ENCODE data around the gene ALG14. TPM values are rescaled to one million over a fixed set of nuclear protein-coding genes. Genes with fewer than 3 reads are reported as not detected.

The ALG14 gene
- total RNA-seq, 2 experiments from 2014 or later: 2.5 to 2.9 TPM

DNA sequence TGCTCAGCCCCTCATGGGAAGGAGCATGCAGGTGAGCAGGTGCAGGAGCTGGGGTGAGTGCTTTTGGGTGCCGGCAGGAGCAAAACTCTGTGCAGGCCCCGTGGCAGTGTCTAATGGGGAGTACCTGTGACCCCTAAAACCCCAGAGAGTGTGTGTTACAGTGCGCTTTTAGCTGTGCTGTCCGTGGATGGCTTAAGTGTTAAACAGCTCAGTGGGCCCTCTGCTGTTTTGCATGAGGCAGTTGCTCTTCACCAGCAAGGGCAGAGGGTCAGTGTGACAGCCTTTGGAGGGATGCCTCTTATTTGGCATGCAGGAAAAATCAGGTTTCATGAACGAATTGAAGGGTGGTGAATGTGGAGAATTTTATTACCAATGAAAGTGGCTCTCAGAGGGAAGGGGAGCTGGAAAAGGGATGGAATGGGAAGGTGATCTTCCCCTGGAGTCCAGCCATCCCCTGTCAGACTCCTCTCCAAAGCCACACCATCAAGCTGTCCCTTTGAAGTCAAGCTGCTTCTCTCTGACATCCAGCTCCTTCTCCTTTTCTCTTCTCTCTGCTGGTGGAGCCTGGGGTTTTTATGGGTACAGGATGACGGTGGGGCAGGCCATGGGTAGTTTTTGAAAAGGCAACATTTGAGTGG is 17.0 kb upstream of the ALG14 start:
- Mint-ChIP-seq H3K27ac (no peak overlapping the region), H3K4me1 (ENCODE audit: low read depth) (no peaks in the 10 kb centered on the region), H3K9me3 (no peaks in the 10 kb centered on the region), H3K27me3 (peaks cover 10% of the 10 kb centered on the region), H3K36me3 (ENCODE audit: low read depth) (no peaks in the 10 kb centered on the region), H3K4me3 (no peak overlapping the region)
- ATAC-seq (no peak), DNase-seq (no peak)
- CTCF ChIA-PET: no interaction called here
- intact Hi-C loops (cut with micrococcal nuclease): no loop called here
- POLR2A ChIA-PET: no interaction called here
- TF ChIP-seq, protein P1, sequence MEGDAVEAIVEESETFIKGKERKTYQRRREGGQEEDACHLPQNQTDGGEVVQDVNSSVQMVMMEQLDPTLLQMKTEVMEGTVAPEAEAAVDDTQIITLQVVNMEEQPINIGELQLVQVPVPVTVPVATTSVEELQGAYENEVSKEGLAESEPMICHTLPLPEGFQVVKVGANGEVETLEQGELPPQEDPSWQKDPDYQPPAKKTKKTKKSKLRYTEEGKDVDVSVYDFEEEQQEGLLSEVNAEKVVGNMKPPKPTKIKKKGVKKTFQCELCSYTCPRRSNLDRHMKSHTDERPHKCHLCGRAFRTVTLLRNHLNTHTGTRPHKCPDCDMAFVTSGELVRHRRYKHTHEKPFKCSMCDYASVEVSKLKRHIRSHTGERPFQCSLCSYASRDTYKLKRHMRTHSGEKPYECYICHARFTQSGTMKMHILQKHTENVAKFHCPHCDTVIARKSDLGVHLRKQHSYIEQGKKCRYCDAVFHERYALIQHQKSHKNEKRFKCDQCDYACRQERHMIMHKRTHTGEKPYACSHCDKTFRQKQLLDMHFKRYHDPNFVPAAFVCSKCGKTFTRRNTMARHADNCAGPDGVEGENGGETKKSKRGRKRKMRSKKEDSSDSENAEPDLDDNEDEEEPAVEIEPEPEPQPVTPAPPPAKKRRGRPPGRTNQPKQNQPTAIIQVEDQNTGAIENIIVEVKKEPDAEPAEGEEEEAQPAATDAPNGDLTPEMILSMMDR (IDR thresholded peaks at IDR 0.05): no peak

DNA sequence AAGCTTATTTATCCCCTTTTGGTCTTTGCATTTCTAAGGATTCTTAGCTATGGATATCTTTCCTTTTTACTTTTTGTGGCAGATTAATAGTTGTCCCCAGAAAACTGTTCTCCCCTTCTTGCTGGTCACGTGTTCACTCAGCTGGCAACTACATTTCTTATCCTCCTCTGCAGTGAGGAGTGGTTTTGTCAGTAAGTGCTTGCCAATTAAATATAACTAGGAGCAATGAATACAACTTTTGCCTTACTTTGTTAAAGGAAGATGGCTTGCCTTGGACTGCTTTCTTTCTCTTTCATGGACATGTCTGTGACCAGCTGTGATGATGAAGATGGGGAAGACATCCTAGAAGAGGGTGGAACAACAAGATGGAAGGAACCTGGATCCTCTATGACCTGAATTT is 15.6 kb upstream of the ALG14 start:
- POLR2A ChIA-PET: no interaction called here
- TF ChIP-seq, protein P1 (IDR thresholded peaks at IDR 0.05): no peak
- H3K4me1 Mint-ChIP-seq (ENCODE audit: low read depth): no peaks in the 10 kb centered on the region
- H3K36me3 Mint-ChIP-seq (ENCODE audit: low read depth): no peaks in the 10 kb centered on the region
- intact Hi-C loops (cut with micrococcal nuclease): no loop called here
- DNase-seq: no peak
- CTCF ChIA-PET: interaction anchor here (1.0 to 1.8 kb wide), 2 partner anchors 12 to 27 kb away, joined by 3 to 7 read pairs; no protein-coding TSS in a partner anchor
- no peak overlapping the region for H3K4me3 Mint-ChIP-seq
- H3K27ac Mint-ChIP-seq: no peak overlapping the region
- ATAC-seq: no peak
- peaks cover 10% of the 10 kb centered on the region for H3K27me3 Mint-ChIP-seq
- H3K9me3 Mint-ChIP-seq: no peaks in the 10 kb centered on the region

GRCh38 chr1:95086949-95087533 is 14.3 kb upstream of the ALG14 start:
- Mint-ChIP-seq H3K27me3 (peaks cover 10% of the 10 kb centered on the region), H3K27ac (no peak overlapping the region), H3K36me3 (ENCODE audit: low read depth) (no peaks in the 10 kb centered on the region), H3K4me3 (no peak overlapping the region), H3K9me3 (no peaks in the 10 kb centered on the region), H3K4me1 (ENCODE audit: low read depth) (no peaks in the 10 kb centered on the region)
- ATAC-seq (no peak), DNase-seq (no peak)
- intact Hi-C loops (cut with micrococcal nuclease): no loop called here
- TF ChIP-seq, protein P1 (IDR thresholded peaks at IDR 0.05): no peak
- ChIA-PET CTCF (interaction anchor here (1.8 kb wide), 1 partner anchor 29 kb away, joined by 7 read pairs; no protein-coding TSS in a partner anchor), POLR2A (no interaction called here)

DNA sequence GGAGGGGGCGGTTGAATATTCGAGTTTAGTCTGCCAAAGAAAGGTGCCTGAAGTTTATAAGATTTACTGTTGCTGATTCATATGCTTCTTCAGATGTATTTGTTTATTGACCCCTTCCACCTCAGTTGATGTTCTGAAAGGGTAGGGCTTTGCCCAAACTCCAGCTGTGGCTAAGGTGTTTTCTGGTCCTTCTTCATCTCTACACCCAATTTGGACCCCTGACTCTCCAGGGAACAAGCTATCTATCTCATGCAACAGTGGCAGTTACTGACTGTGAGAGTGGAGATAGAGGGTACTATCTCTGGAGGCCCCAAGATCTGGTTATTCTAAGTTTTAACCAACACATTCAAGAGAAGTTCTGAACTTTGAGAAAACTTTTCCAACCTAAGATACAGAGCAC is 12.6 kb upstream of the ALG14 start:
- POLR2A ChIA-PET: no interaction called here
- CTCF ChIA-PET: interaction anchor here (0.9 to 3.7 kb wide), 18 partner anchors 11 to 231 kb away, joined by 3 to 47 read pairs (median 4); partner anchors contain the start of genes ALG14, RWDD3 and TLCD4
- no peaks in the 10 kb centered on the region for H3K9me3 Mint-ChIP-seq

More for the DNA sequence above, 12.6 kb upstream of the ALG14 start:
- Mint-ChIP-seq H3K4me3 (no peak overlapping the region), H3K27me3 (peaks cover 7% of the 10 kb centered on the region), H3K4me1 (ENCODE audit: low read depth) (no peaks in the 10 kb centered on the region), H3K27ac (no peak overlapping the region), H3K36me3 (ENCODE audit: low read depth) (no peaks in the 10 kb centered on the region)
- TF ChIP-seq, protein P1 (IDR thresholded peaks at IDR 0.05): no peak
- DNase-seq: no peak
- intact Hi-C loops (cut with micrococcal nuclease): no loop called here
- ATAC-seq: no peak
